Testis (tissue), 3 donors: ENCODE measurements around the gene SPATA2. TPM values are rescaled to one million over a fixed set of nuclear protein-coding genes. Genes with fewer than 3 reads are reported as not detected.

ENCODE experiments used
- DNase-seq: peaks from one replicate; pipeline ENCODE4 v3.0.0-alpha.2; 2019
- H3K27ac ChIP-seq, 2 donors: fragments of 200-600 bp; sonication (generic); one replicate each; pipeline ENCODE4 v1.5.1; 2019
- H3K27me3 ChIP-seq: fragments of 200-600 bp; sonication (generic); one replicate; pipeline ENCODE4 v1.5.1; 2019
- H3K36me3 ChIP-seq: fragments of 200-600 bp; sonication (generic); one replicate; pipeline ENCODE4 v1.5.1; 2017; ENCODE audit warnings: low read depth; ENCODE audit errors: missing control alignments
- H3K4me1 ChIP-seq: fragments of 200-600 bp; sonication (generic); one replicate; pipeline ENCODE4 v1.5.1; 2019
- H3K4me3 ChIP-seq, 2 donors: fragments of 200-600 bp; sonication (generic); one replicate each; pipeline ENCODE4 v1.5.1; 2017 to 2019
- H3K9me3 ChIP-seq: fragments of 200-600 bp; sonication (generic); one replicate; pipeline ENCODE4 v1.5.1; 2017
- POLR2A ChIP-seq: fragments of 450-650 bp; IDR thresholded peaks from one replicate; pipeline ENCODE4 v1.6.1; 2017; ENCODE audit warnings: antibody characterized with exemption, mild to moderate bottlenecking, moderate library complexity
- WGBS, 2 donors: methylation state at CpG; one replicate each; pipeline ENCODE4 v1.1.5; 2018; 5-methylcytosine and 5-hydroxymethylcytosine counted together
- intact Hi-C: fragments of 100-400 bp; cut with DNase I; formaldehyde crosslinking; loops from one replicate; pipeline ENCODE4 v1.15.1; 2023; ENCODE audit warnings: low total_unique reads
- polyA plus RNA-seq: library from polyadenylated mRNA; stranded (reverse); fragments of 350-450 nt; fragmentation: Illumina TruSeq; extraction: RNeasy Lipid Tissue Mini Kit (QIAGEN cat#74804); gene quantifications from one replicate; pipeline ENCODE4 v1.2.3, GENCODE V29; 2014; ENCODE audit warnings: low read depth, low replicate concordance; ENCODE audit not compliant: insufficient read depth
- total RNA-seq, 2 donors: library from RNA; depleted of rRNA; stranded (reverse); fragments of >200 nt; gene quantifications; one replicate each; pipeline ENCODE4 v1.2.3, GENCODE V29; 2016
- TF ChIP-seq, protein P1 (sequence below), 3 experiments: fragments of 450-650 bp in 2 of 3; fragments of 200-600 bp in 1 of 3; sonication (generic) in 1 of 3; IDR thresholded peaks; one replicate each; pipeline ENCODE4 v1.5.1; 2016 to 2019; ENCODE audit warnings: antibody characterized with exemption in 3 of 3, mild to moderate bottlenecking in 2 of 3, moderate library complexity in 1 of 3

SPATA2 gene
- total and polyA plus RNA-seq, 3 donors from 2014 or later: 21.9 to 30.7 (median 26.0) TPM

DNA sequence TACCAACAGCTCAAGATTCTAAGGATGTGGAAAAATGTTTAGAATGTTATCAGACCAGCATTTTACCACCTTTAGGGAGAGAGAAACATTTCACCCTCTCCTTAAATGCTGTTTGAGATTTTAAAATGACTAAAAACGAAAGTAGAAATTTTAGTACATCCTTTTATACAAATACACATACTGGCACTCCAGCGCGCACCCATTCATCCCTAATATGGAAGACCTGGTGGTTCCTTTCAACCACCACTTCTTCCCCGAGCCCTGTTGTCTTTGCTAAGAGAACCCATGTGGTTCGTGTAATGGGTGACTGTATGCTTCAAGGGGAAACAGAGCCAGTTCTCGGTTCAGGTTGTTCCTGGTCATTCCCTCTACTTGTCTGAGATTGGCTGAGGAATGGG is 21.3 kb downstream of the SPATA2 start:
- intact Hi-C loops: no loop called here
- 54 to 56% methylated on average over 6 of the region's 6 CpGs for WGBS, 2 donors

DNA sequence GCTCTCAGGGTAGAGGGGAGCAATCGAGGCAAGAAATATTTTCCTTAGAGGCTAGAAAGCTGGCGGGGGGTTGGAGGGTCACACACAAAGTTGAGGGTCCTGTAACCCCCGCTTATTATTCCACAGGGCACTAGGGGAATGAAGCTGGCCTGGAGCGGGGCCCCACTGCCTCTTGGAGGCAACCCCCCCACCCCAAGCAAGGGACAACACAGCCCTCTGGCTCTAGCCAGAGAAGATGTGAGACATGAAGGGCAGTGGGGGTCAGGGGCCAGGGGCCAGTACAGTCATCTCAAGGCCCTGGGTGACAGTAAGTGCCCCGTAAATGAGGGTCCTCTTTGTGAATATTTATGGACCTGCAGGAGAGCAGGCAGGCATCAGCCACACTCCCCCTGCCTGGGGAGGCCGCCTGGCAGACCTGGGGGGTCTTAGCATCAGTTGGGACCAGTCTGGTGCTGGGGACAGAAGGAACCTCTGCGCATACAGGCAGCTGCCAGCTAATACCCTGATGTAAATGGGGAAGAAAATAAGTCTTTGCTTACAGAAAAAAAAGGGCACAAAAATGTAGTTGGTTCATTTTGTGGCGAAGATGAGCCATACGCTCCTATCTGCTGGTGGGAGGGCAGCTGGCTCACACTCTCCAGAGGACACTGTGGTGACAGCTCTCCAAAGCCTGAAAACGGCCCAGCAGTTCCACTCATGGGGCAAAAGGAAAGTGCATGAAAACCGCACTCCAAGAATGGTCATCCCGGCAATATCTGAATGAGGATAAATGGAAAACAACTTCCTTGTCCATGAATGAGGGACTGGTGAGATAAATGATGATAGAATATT is 21.9 kb downstream of the SPATA2 start:
- intact Hi-C loops: no loop called here
- H3K27ac ChIP-seq: peak overlapping the region; percentile 32 to 77
- WGBS, 2 donors: 56 to 57% methylated on average over 12 of the region's 12 CpGs
- no peaks in the 10 kb centered on the region for H3K27me3 ChIP-seq
- DNase-seq: no peak
- peaks cover 44% of the 10 kb centered on the region for H3K4me1 ChIP-seq
- no peaks in the 10 kb centered on the region for H3K36me3 ChIP-seq
- TF ChIP-seq, protein P1, sequence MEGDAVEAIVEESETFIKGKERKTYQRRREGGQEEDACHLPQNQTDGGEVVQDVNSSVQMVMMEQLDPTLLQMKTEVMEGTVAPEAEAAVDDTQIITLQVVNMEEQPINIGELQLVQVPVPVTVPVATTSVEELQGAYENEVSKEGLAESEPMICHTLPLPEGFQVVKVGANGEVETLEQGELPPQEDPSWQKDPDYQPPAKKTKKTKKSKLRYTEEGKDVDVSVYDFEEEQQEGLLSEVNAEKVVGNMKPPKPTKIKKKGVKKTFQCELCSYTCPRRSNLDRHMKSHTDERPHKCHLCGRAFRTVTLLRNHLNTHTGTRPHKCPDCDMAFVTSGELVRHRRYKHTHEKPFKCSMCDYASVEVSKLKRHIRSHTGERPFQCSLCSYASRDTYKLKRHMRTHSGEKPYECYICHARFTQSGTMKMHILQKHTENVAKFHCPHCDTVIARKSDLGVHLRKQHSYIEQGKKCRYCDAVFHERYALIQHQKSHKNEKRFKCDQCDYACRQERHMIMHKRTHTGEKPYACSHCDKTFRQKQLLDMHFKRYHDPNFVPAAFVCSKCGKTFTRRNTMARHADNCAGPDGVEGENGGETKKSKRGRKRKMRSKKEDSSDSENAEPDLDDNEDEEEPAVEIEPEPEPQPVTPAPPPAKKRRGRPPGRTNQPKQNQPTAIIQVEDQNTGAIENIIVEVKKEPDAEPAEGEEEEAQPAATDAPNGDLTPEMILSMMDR (IDR thresholded peaks at IDR 0.05): no peak
- TF ChIP-seq POLR2A: no peak
- no peak overlapping the region for H3K4me3 ChIP-seq
- H3K9me3 ChIP-seq: no peaks in the 10 kb centered on the region

More for the DNA sequence above, 21.3 kb downstream of the SPATA2 start:
- H3K27ac ChIP-seq: peak overlapping the region in 1 of 2 donors; percentile 32
- no peaks in the 10 kb centered on the region for H3K27me3 ChIP-seq
- TF ChIP-seq, protein P1 (IDR thresholded peaks at IDR 0.05): no peak
- no peak for TF ChIP-seq POLR2A
- no peaks in the 10 kb centered on the region for H3K9me3 ChIP-seq
- H3K4me3 ChIP-seq: no peak overlapping the region
- H3K4me1 ChIP-seq: peaks cover 38% of the 10 kb centered on the region
- no peaks in the 10 kb centered on the region for H3K36me3 ChIP-seq
- DNase-seq: no peak

DNA sequence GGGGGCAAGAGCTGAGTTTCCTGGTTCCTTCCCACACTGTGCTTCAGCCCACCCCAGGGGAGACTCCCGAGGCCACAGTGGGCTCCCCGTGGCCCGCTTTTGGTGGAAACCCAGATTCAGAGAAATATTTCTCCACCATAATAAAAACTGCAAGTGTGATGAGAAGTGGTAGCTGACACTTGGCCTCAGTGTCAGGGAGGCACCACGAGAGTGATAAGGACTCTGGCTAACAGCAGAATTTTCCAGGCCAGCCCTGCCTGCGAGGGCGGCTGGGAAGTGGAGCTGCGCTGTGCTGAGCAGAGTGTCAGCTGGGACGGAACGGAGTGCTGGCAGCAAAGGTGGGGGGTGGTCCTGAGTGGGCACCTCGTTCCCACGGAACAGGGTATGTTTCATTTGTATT is 22.5 kb downstream of the SPATA2 start:
- no peaks in the 10 kb centered on the region for H3K9me3 ChIP-seq
- intact Hi-C loops: no loop called here
- peak; percentile 83 for DNase-seq

DNA sequence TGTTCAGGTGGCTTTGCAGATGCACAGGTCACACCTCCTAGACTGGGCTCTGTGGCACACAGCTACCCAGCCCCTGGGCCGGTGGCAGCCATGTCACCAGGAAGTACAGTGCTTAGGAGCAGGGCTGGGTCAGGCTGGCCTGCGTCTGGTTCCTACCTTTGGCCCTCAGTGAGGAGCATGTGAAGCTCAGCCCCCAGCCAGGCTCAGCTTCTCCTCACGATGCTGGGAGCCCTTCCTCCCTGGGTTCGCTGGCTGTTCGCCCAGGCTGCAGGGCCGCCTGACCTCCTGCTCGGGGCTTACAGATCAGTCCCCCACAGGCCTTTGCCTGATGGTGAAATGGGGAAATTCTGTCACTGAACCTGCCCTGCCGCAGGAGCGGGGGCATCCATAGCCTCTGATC is 23.1 kb downstream of the SPATA2 start:
- Histone ChIP-seq H3K4me1 (peaks cover 56% of the 10 kb centered on the region), H3K9me3 (no peaks in the 10 kb centered on the region), H3K36me3 (no peaks in the 10 kb centered on the region), H3K4me3 (no peak overlapping the region), H3K27ac (peak overlapping the region; percentile 7 to 77), H3K27me3 (no peaks in the 10 kb centered on the region)
- no peak for TF ChIP-seq POLR2A
- TF ChIP-seq, protein P1 (IDR thresholded peaks at IDR 0.05): no peak
- intact Hi-C loops: no loop called here
- no peak for DNase-seq
- WGBS, 2 donors: 81 to 92% methylated on average over 5 to 9 of the region's 9 CpGs

More for the DNA sequence above, 22.5 kb downstream of the SPATA2 start:
- Histone ChIP-seq H3K36me3 (no peaks in the 10 kb centered on the region), H3K27me3 (no peaks in the 10 kb centered on the region), H3K4me1 (peaks cover 50% of the 10 kb centered on the region), H3K4me3 (no peak overlapping the region), H3K27ac (peak overlapping the region; percentile 7 to 77)
- 26 to 37% methylated on average over 11 of the region's 11 CpGs for WGBS, 2 donors
- TF ChIP-seq, protein P1 (IDR thresholded peaks at IDR 0.05): no peak
- no peak for TF ChIP-seq POLR2A
